Measurements from ENCODE around the gene ACVRL1. TPM values are rescaled to one million over a fixed set of nuclear protein-coding genes. Genes with fewer than 3 reads are reported as not detected.
A peak's percentile ranks its signal among the peaks of the same experiment; 100 is the strongest.

ACVRL1 gene
- total and polyA plus RNA-seq, 7 donors, result 12.5 to 113 (median 64.0) TPM

- no peak for TF ChIP-seq EP300 (IDR thresholded peaks at IDR 0.05)
- TF ChIP-seq CTCF (IDR thresholded peaks at IDR 0.05), result no peak
- TF ChIP-seq POLR2AphosphoS5 (IDR thresholded peaks at IDR 0.05), result no peak
- no peak for TF ChIP-seq POLR2A (IDR thresholded peaks at IDR 0.05)
- peaks cover 0 to 10% (median 0%) of the 10 kb centered on the region in 3 donors for H3K27me3 ChIP-seq
- intact Hi-C loops (cut with DNase I), result no loop called here
- no peak overlapping the region for H3K4me3 ChIP-seq
- peaks cover 0 to 12% (median 10%) of the 10 kb centered on the region in 4 donors for H3K4me1 ChIP-seq
- no peak for DNase-seq
- WGBS, 2 donors, result 74 to 77% methylated on average over 3 of the region's 3 CpGs
- H3K27ac ChIP-seq, result peak overlapping the region in 1 of 4 donors; percentile 6
- H3K36me3 ChIP-seq, result no peaks in the 10 kb centered on the region
- no peaks in the 10 kb centered on the region for H3K9me3 ChIP-seq
Observed at GRCh38 chr12:51925346-51926063, 18.2 kb downstream of the ACVRL1 start.

- Histone ChIP-seq H3K27ac (peak overlapping the region in 1 of 4 donors; percentile 6), H3K27me3 (peaks cover 0 to 10% (median 0%) of the 10 kb centered on the region in 3 donors), H3K36me3 (no peaks in the 10 kb centered on the region), H3K4me1 (peaks cover 0 to 12% (median 10%) of the 10 kb centered on the region in 4 donors), H3K9me3 (no peaks in the 10 kb centered on the region), H3K4me3 (no peak overlapping the region)
- WGBS, 2 donors, result 51 to 68% methylated on average over 8 of the region's 8 CpGs
- TF ChIP-seq POLR2A (IDR thresholded peaks at IDR 0.05) (no peak), EP300 (IDR thresholded peaks at IDR 0.05) (no peak), POLR2AphosphoS5 (IDR thresholded peaks at IDR 0.05) (no peak), CTCF (IDR thresholded peaks at IDR 0.05) (no peak)
- intact Hi-C loops (cut with DNase I), result no loop called here
- no peak for DNase-seq
Observed at GRCh38 chr12:51926064-51926632, 18.8 kb downstream of the ACVRL1 start.

GRCh38 chr12:51926718-51927117 lies 19.4 kb downstream of the ACVRL1 start:
- Histone ChIP-seq H3K4me1 (peaks cover 0 to 12% (median 10%) of the 10 kb centered on the region in 4 donors), H3K36me3 (no peaks in the 10 kb centered on the region), H3K27me3 (peaks cover 0 to 10% (median 0%) of the 10 kb centered on the region in 3 donors), H3K9me3 (no peaks in the 10 kb centered on the region), H3K27ac (no peak overlapping the region), H3K4me3 (no peak overlapping the region)
- no peak for DNase-seq
- 27 to 71% methylated on average over 2 of the region's 2 CpGs for WGBS, 2 donors
- no peak for TF ChIP-seq POLR2AphosphoS5 (IDR thresholded peaks at IDR 0.05)
- peak in 1 of 4 experiments; percentile 38 for TF ChIP-seq CTCF (IDR thresholded peaks at IDR 0.05)
- intact Hi-C loops (cut with DNase I), result no loop called here

GRCh38 chr12:51932218-51933076 lies 25.1 kb downstream of the ACVRL1 start:
- intact Hi-C loops (cut with DNase I), result no loop called here
- Histone ChIP-seq H3K36me3 (no peaks in the 10 kb centered on the region), H3K27ac (no peak overlapping the region), H3K4me3 (no peak overlapping the region), H3K9me3 (no peaks in the 10 kb centered on the region), H3K27me3 (no peaks in the 10 kb centered on the region), H3K4me1 (no peaks in the 10 kb centered on the region)
- no peak for DNase-seq
- 85 to 88% methylated on average over 5 of the region's 5 CpGs for WGBS, 2 donors
- TF ChIP-seq EP300 (IDR thresholded peaks at IDR 0.05) (no peak), POLR2A (IDR thresholded peaks at IDR 0.05) (no peak), CTCF (IDR thresholded peaks at IDR 0.05) (no peak), POLR2AphosphoS5 (IDR thresholded peaks at IDR 0.05) (no peak)
